Measurements from ENCODE around the gene KCNMA1. TPM values are rescaled to one million over a fixed set of nuclear protein-coding genes. Genes with fewer than 3 reads are reported as not detected.

KCNMA1 gene
- total RNA-seq, 1 experiment from 2014 or later: 143 TPM

- H3K27me3 ChIP-seq (ENCODE audit: low read length): no peaks in the 10 kb centered on the region
- peaks cover 64% of the 10 kb centered on the region for H3K79me2 ChIP-seq (ENCODE audit: low read length)
- TF ChIP-seq EZH2 (IDR thresholded peaks at IDR 0.05; ENCODE audit: low read length, unreplicated experiment): no peak
- ATAC-seq (no peak), DNase-seq (no peak)
- no peak overlapping the region for H2AFZ ChIP-seq (ENCODE audit: low read length)
- CTCF ChIA-PET: no interaction called here
- no peak overlapping the region for H3K9ac ChIP-seq (ENCODE audit: low read length)
- peaks cover 11% of the 10 kb centered on the region for H3F3A ChIP-seq (ENCODE audit: low read length, unreplicated experiment)
- POLR2A ChIA-PET (ENCODE audit: unreplicated experiment): interaction anchor here (0.5 kb wide), 1 partner anchor 624 kb away, joined by 3 read pairs; no protein-coding TSS in a partner anchor
- no peaks in the 10 kb centered on the region for H3K9me3 ChIP-seq (ENCODE audit: low read length)
- peaks cover 74% of the 10 kb centered on the region for H3K4me1 ChIP-seq (ENCODE audit: insufficient read depth, low read length)
- H3K36me3 ChIP-seq (ENCODE audit: low read depth, low read length): 0 out of 2 replicates have a peak, but pooled peaks cover 7% of the 10 kb centered on the region
- no peaks in the 10 kb centered on the region for H4K20me1 ChIP-seq (ENCODE audit: low read length)
- peak overlapping the region; percentile 83 for H3K27ac ChIP-seq (ENCODE audit: low read length)
- H3K9me2 ChIP-seq (replicated peaks; ENCODE audit: low read length): no peaks in the 10 kb centered on the region; the same call in 1 of the 2 replicates
- no peak overlapping the region for H3K4me3 ChIP-seq (ENCODE audit: low read length)
- BruUV-seq (replicated peaks): no TSS peak
- intact Hi-C loops (cut with micrococcal nuclease): no loop called here
- no peak overlapping the region for H3K4me2 ChIP-seq (ENCODE audit: low read length)
Observed at GRCh38 chr10:77584938-77585337, 52.7 kb downstream of the KCNMA1 start.

DNA sequence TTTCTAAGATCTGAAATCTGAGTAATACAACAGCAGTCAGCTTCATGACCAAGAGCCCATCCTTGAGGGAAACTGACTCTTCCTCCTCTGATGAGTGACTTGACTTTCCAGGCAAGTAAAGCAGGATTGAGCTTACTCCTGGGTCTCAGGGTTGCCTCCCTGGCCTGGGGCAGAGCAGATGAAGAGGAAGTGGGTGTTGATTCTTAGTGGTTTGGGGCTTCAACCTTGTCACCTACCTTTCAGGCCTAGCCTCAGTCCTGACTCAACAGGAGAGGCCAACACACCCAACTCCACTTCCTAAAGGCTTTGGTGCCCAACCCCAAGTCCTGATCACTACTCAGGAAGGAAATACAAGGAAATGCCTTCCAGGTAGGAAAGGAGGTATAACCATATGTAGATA, 54.1 kb downstream of the KCNMA1 start:
- ChIA-PET CTCF (interaction anchor here (1.7 kb wide), 1 partner anchor 22 kb away, joined by 4 read pairs; no protein-coding TSS in a partner anchor), POLR2A (ENCODE audit: unreplicated experiment) (interaction anchor here (0.5 to 0.9 kb wide), 2 partner anchors 52 to 416 kb away, joined by 3 to 4 read pairs; no protein-coding TSS in a partner anchor)
- peak; percentile 98 for DNase-seq
- peak overlapping the region; percentile 83 for H3K27ac ChIP-seq (ENCODE audit: low read length)
- ATAC-seq: peak; percentile 25
- H4K20me1 ChIP-seq (ENCODE audit: low read length): no peaks in the 10 kb centered on the region
- H3K27me3 ChIP-seq (ENCODE audit: low read length): no peaks in the 10 kb centered on the region
- peak overlapping the region; percentile 55 for H3K9ac ChIP-seq (ENCODE audit: low read length)
- H3K36me3 ChIP-seq (ENCODE audit: low read depth, low read length): 0 out of 2 replicates have a peak, but pooled peaks cover 7% of the 10 kb centered on the region
- TF ChIP-seq EZH2phosphoT487 (IDR thresholded peaks at IDR 0.05; ENCODE audit: borderline replicate concordance, low read length) (no peak), EZH2 (IDR thresholded peaks at IDR 0.05; ENCODE audit: low read length, unreplicated experiment) (no peak)
- TF ChIP-seq, protein P1, sequence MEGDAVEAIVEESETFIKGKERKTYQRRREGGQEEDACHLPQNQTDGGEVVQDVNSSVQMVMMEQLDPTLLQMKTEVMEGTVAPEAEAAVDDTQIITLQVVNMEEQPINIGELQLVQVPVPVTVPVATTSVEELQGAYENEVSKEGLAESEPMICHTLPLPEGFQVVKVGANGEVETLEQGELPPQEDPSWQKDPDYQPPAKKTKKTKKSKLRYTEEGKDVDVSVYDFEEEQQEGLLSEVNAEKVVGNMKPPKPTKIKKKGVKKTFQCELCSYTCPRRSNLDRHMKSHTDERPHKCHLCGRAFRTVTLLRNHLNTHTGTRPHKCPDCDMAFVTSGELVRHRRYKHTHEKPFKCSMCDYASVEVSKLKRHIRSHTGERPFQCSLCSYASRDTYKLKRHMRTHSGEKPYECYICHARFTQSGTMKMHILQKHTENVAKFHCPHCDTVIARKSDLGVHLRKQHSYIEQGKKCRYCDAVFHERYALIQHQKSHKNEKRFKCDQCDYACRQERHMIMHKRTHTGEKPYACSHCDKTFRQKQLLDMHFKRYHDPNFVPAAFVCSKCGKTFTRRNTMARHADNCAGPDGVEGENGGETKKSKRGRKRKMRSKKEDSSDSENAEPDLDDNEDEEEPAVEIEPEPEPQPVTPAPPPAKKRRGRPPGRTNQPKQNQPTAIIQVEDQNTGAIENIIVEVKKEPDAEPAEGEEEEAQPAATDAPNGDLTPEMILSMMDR (conservative IDR thresholded peaks at IDR 0.05; ENCODE audit: low read depth, low read length): no peak
- H3K4me1 ChIP-seq (ENCODE audit: insufficient read depth, low read length): peaks cover 84% of the 10 kb centered on the region
- peaks cover 61% of the 10 kb centered on the region for H3K79me2 ChIP-seq (ENCODE audit: low read length)
- H3K4me3 ChIP-seq (ENCODE audit: low read length): 0 out of 2 replicates have a peak overlapping the region, but pooled peaks have one; percentile 6
- H2AFZ ChIP-seq (ENCODE audit: low read length): no peak overlapping the region
- peak overlapping the region; percentile 54 for H3K4me2 ChIP-seq (ENCODE audit: low read length)
- no TSS peak for BruUV-seq (replicated peaks)
- H3K9me2 ChIP-seq (replicated peaks; ENCODE audit: low read length): no peaks in the 10 kb centered on the region; the same call in 1 of the 2 replicates
- H3K9me3 ChIP-seq (ENCODE audit: low read length): no peaks in the 10 kb centered on the region
- intact Hi-C loops (cut with micrococcal nuclease): loop anchor here (2.0 kb wide), 4 partner anchors 51 to 409 kb away; no protein-coding TSS in a partner anchor
- H3F3A ChIP-seq (ENCODE audit: low read length, unreplicated experiment): peaks cover 18% of the 10 kb centered on the region

GRCh38 chr10:77582710-77583115, 54.9 kb downstream of the KCNMA1 start:
- Histone ChIP-seq H3K27me3 (ENCODE audit: low read length) (no peaks in the 10 kb centered on the region), H3K36me3 (ENCODE audit: low read depth, low read length) (0 out of 2 replicates have a peak, but pooled peaks cover 7% of the 10 kb centered on the region), H3K4me1 (ENCODE audit: insufficient read depth, low read length) (peaks cover 81% of the 10 kb centered on the region), H3K9me2 (replicated peaks; ENCODE audit: low read length) (no peaks in the 10 kb centered on the region; the same call in 1 of the 2 replicates), H4K20me1 (ENCODE audit: low read length) (no peaks in the 10 kb centered on the region), H3K9me3 (ENCODE audit: low read length) (no peaks in the 10 kb centered on the region), H3K4me3 (ENCODE audit: low read length) (peak overlapping the region; percentile 6; the same call in 1 of the 2 replicates), H3K4me2 (ENCODE audit: low read length) (peak overlapping the region; percentile 54), H3K27ac (ENCODE audit: low read length) (peak overlapping the region; percentile 83), H2AFZ (ENCODE audit: low read length) (no peak overlapping the region), H3F3A (ENCODE audit: low read length, unreplicated experiment) (peaks cover 18% of the 10 kb centered on the region), H3K79me2 (ENCODE audit: low read length) (peaks cover 61% of the 10 kb centered on the region), H3K9ac (ENCODE audit: low read length) (peak overlapping the region; percentile 55)
- POLR2A ChIA-PET (ENCODE audit: unreplicated experiment): interaction anchor here (0.7 to 0.9 kb wide), 2 partner anchors 415 to 462 kb away, joined by 3 read pairs; no protein-coding TSS in a partner anchor
- CTCF ChIA-PET: interaction anchor here (0.6 to 1.7 kb wide), 3 partner anchors 22 to 422 kb away, joined by 3 to 4 read pairs (median 4); no protein-coding TSS in a partner anchor
- TF ChIP-seq EZH2phosphoT487 (IDR thresholded peaks at IDR 0.05; ENCODE audit: borderline replicate concordance, low read length) (no peak), EZH2 (IDR thresholded peaks at IDR 0.05; ENCODE audit: low read length, unreplicated experiment) (no peak)
- TF ChIP-seq, protein P1 (conservative IDR thresholded peaks at IDR 0.05; ENCODE audit: low read depth, low read length): no peak
- intact Hi-C loops (cut with micrococcal nuclease): loop anchor here (2.0 kb wide), 4 partner anchors 52 to 408 kb away; no protein-coding TSS in a partner anchor
- ATAC-seq (peak; percentile 85), DNase-seq (peak; percentile 100)
- no TSS peak for BruUV-seq (replicated peaks)

Data from PC-3 (cell line).